Stomach (tissue), 19 donors: Measurements from ENCODE around the gene TSPAN16. TPM values are rescaled to one million over a fixed set of nuclear protein-coding genes. Genes with fewer than 3 reads are reported as not detected.

Source experiments
- DNase-seq, 2 donors: peaks; one replicate each; pipeline versions ENCODE4 v3.0.0 to v3.0.0-alpha.2; 2013 to 2019
- H3K27ac ChIP-seq, 5 donors: fragments of 200-600 bp in 4 of 5; sonication (generic) in 4 of 5; one replicate each; pipeline ENCODE4 v1.5.1; 2013 to 2019; ENCODE audit warnings: mild to moderate bottlenecking in 1 of 5, moderate library complexity in 1 of 5
- H3K27me3 ChIP-seq, 3 donors: fragments of 200-600 bp; sonication (generic); one replicate each; pipeline ENCODE4 v1.5.1; 2017 to 2019; ENCODE audit warnings: mixed run types in 1 of 3
- H3K36me3 ChIP-seq, 4 donors: fragments of 200-600 bp; sonication (generic); 1 replicate in 3 of 4; 2 replicates in 1 of 4; pipeline ENCODE4 v1.5.1; 2016 to 2019
- H3K4me1 ChIP-seq, 4 donors: fragments of 200-600 bp; sonication (generic); one replicate each; pipeline ENCODE4 v1.5.1; 2016 to 2019
- H3K4me3 ChIP-seq, 4 donors: fragments of 200-600 bp; sonication (generic) in 3 of 4; one replicate each; pipeline ENCODE4 v1.5.1; 2016 to 2019; ENCODE audit warnings: mild to moderate bottlenecking in 1 of 4
- H3K9me3 ChIP-seq, 4 donors: fragments of 200-600 bp; sonication (generic); one replicate each; pipeline ENCODE4 v1.5.1; 2016 to 2019
- EP300 ChIP-seq: sonication (generic); formaldehyde crosslinking; IDR thresholded peaks from one replicate; pipeline ENCODE4 v1.6.1; 2017; ENCODE audit warnings: antibody characterized with exemption
- POLR2A ChIP-seq, 4 donors: fragments of 450-650 bp; IDR thresholded peaks; one replicate each; pipeline ENCODE4 v1.6.1; 2016; ENCODE audit warnings: antibody characterized with exemption in 4 of 4, control low read depth in 2 of 4, mild to moderate bottlenecking in 1 of 4, moderate library complexity in 1 of 4
- POLR2AphosphoS5 ChIP-seq, 3 donors: sonication (generic); formaldehyde crosslinking; IDR thresholded peaks; one replicate each; pipeline ENCODE4 v1.6.1; 2016; ENCODE audit warnings: antibody characterized with exemption in 3 of 3
- WGBS, 5 donors: extraction: QIAGEN DNeasy Blood & Tissue Kit in 3 of 5; methylation state at CpG; one replicate each; pipeline versions ENCODE4 v1.1.5 to v1.1.7; 2013 to 2018; 5-methylcytosine and 5-hydroxymethylcytosine counted together
- intact Hi-C: fragments of 100-400 bp; cut with DNase I; formaldehyde crosslinking; loops from one replicate; pipeline ENCODE4 v1.15.1; 2023; ENCODE audit warnings: low total_unique reads
- long read RNA-seq, 10 donors: transcript quantifications; one replicate each; lab custom pipeline, GENCODE V29; 2026
- polyA plus RNA-seq, 3 donors: library from polyadenylated mRNA; stranded (reverse); fragments of 200-250 nt; gene quantifications; one replicate each; pipeline ENCODE4 v1.2.3, GENCODE V29; 2013
- total RNA-seq, 5 donors: library from RNA; depleted of rRNA; stranded (reverse); fragments of >200 nt; gene quantifications; one replicate each; pipeline versions ENCODE4 v1.1.0 to v1.2.3, GENCODE V29; 2014 to 2016
- TF ChIP-seq, protein P1 (sequence below), 7 experiments: fragments of 450-650 bp in 4 of 7; fragments of 200-600 bp in 3 of 7; sonication (generic) in 3 of 7; IDR thresholded peaks; one replicate each; pipeline ENCODE4 v1.5.1; 2016 to 2019; ENCODE audit warnings: antibody characterized with exemption in 7 of 7, control low read depth in 2 of 7, mild to moderate bottlenecking in 1 of 7
- donor health status: healthy with polysubstance abuse.
- donor health status: Bipolar disorder and iron deficiency.
- donor health status: healthy.

TSPAN16 gene, protein sequence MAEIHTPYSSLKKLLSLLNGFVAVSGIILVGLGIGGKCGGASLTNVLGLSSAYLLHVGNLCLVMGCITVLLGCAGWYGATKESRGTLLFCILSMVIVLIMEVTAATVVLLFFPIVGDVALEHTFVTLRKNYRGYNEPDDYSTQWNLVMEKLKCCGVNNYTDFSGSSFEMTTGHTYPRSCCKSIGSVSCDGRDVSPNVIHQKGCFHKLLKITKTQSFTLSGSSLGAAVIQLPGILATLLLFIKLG
- total RNA-seq (not detected), polyA plus RNA-seq (not detected)
- long read RNA-seq, donor 1, partial matches to known transcripts, result 12 of 12 reads
- long read RNA-seq, donor 1, other reads (novel, unspliced or antisense), result 0 of 12 reads
- long read RNA-seq, donor 2, partial matches to known transcripts, result 0 of 18 reads
- long read RNA-seq, donor 2, other reads (novel, unspliced or antisense), result 18 of 18 reads
- long read RNA-seq, donor 3, result 0 reads
- long read RNA-seq, donor 4, result 0 reads
- long read RNA-seq, donor 5, result 0 reads
- long read RNA-seq, donor 6, result 0 reads
- long read RNA-seq, donor 7, result 0 reads
- long read RNA-seq, donor 8, result 0 reads
- long read RNA-seq, donor 9, result 0 reads
- long read RNA-seq, donor 10, result 0 reads

DNA sequence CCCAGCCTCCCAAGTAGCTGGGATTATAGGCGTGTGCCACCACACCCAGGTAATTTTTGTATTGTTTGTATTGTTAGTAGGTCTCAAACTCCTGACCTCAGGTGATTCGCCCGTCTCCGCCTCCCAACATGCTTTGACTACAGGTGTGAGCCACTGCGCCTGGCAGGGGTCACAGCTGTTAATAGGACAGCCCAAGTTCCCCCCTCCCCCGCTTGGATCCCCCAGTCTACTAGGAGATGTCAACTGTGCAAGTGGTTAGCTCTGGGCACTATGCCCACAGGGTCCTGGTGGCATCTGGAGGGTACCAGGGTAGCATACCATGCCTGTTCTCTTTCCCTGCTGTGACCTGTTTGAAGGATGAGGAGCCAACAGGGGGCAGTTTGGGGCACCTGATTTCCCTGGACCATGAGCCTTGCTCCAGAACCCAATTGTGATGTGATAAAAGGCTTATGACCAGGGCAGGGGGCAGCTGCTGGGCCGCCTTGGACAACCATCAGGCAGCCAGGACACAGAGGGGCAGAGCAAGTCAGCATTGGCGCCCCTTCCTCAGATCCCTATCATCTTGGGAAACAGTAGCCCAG is at the start of gene TSPAN16:
TSPAN16 (plus strand) TSS at position 496 of the 581 bp plus-strand sequence. CDS start 138 bp downstream, outside the sequence.
- Histone ChIP-seq H3K4me1 (peaks cover 0 to 41% (median 10%) of the 10 kb centered on the region in 4 donors), H3K27ac (peak within 1 kb of the TSS in 3 of 5 donors; percentile 40 to 52 (median 49)), H3K9me3 (no peaks in the 10 kb centered on the region), H3K36me3 (no peaks in the 10 kb centered on the region), H3K4me3 (no peak within 1 kb of the TSS), H3K27me3 (no peaks in the 10 kb centered on the region)
- TF ChIP-seq, protein P1, sequence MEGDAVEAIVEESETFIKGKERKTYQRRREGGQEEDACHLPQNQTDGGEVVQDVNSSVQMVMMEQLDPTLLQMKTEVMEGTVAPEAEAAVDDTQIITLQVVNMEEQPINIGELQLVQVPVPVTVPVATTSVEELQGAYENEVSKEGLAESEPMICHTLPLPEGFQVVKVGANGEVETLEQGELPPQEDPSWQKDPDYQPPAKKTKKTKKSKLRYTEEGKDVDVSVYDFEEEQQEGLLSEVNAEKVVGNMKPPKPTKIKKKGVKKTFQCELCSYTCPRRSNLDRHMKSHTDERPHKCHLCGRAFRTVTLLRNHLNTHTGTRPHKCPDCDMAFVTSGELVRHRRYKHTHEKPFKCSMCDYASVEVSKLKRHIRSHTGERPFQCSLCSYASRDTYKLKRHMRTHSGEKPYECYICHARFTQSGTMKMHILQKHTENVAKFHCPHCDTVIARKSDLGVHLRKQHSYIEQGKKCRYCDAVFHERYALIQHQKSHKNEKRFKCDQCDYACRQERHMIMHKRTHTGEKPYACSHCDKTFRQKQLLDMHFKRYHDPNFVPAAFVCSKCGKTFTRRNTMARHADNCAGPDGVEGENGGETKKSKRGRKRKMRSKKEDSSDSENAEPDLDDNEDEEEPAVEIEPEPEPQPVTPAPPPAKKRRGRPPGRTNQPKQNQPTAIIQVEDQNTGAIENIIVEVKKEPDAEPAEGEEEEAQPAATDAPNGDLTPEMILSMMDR (IDR thresholded peaks at IDR 0.05), result no peak
- TF ChIP-seq POLR2A (IDR thresholded peaks at IDR 0.05) (no peak), EP300 (no peak), POLR2AphosphoS5 (IDR thresholded peaks at IDR 0.05) (no peak)
- 63 to 86% (median 75%) methylated on average over 6 to 8 of the region's 8 CpGs for WGBS, 5 donors
- intact Hi-C loops, result loop anchor here (10.0 kb wide), 1 partner anchor 149 kb away; no protein-coding TSS in a partner anchor
- DNase-seq, result no peak

DNA sequence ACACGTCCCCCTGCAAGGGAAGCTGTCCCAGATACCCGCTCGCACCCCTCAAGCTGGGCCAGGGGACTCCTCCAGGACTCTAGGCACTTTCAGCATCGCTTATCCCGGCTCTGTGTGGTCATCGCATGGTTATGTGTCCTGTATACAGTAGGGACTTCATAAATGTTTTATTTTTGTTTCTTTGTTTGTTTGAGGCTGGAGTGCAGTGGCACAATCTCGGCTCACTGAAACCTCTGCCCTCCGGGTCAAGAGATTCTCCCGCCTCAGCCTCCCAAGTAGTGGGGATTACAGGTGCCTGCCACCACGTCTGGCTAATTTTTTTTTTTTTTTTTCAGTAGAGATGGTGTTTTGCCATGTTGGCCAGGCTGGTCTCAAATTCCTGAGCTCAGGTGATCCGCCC is 49.0 kb upstream of the TSPAN16 start:
- H3K4me1 ChIP-seq, result peaks cover 0 to 13% (median 7%) of the 10 kb centered on the region in 4 donors
- no peaks in the 10 kb centered on the region for H3K9me3 ChIP-seq
- TF ChIP-seq, protein P1 (IDR thresholded peaks at IDR 0.05), result no peak
- TF ChIP-seq POLR2AphosphoS5 (IDR thresholded peaks at IDR 0.05), result no peak
- no peak for TF ChIP-seq EP300
- DNase-seq, result no peak
- intact Hi-C loops, result no loop called here
- H3K27ac ChIP-seq, result peak overlapping the region in 3 of 5 donors; percentile 14 to 54 (median 51)
- H3K27me3 ChIP-seq, result no peaks in the 10 kb centered on the region
- peaks cover 15 to 80% (median 69%) of the 10 kb centered on the region in 4 donors for H3K36me3 ChIP-seq
- H3K4me3 ChIP-seq, result no peak overlapping the region
- WGBS, 5 donors, result 85 to 94% (median 89%) methylated on average over 11 of the region's 11 CpGs

DNA sequence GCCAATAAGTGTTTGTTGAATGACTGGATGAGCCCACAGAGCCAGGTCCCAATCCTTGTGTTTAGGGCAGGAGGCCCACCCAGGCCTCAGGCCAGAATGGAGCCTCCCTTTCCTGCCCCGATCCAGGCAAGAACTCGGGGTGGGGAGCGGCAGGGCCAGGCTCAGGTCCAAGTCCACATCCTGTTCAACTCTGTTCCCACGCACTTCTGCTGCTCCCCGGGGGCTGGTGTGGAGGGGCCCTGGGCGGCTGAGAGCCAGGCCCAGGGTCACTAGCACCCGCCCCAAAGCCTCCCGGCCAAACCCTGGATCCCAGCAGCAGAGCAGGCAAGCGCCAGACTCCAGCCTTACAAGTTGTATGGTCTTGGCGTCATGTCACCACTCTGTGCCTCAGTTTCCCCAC is 48.6 kb upstream of the TSPAN16 start:
- intact Hi-C loops, result no loop called here
- H3K27me3 ChIP-seq, result no peaks in the 10 kb centered on the region
- H3K4me3 ChIP-seq, result no peak overlapping the region
- WGBS, 5 donors, result 62 to 100% (median 72%) methylated on average over 6 to 10 of the region's 10 CpGs
- DNase-seq, result peak in 1 of 2 donors; percentile 73
- peaks cover 18 to 80% (median 69%) of the 10 kb centered on the region in 4 donors for H3K36me3 ChIP-seq
- peaks cover 0 to 13% (median 7%) of the 10 kb centered on the region in 4 donors for H3K4me1 ChIP-seq
- peak overlapping the region; percentile 3 to 55 (median 54) for H3K27ac ChIP-seq
- H3K9me3 ChIP-seq, result no peaks in the 10 kb centered on the region
- TF ChIP-seq, protein P1 (IDR thresholded peaks at IDR 0.05), result no peak
- TF ChIP-seq EP300, result no peak
- no peak for TF ChIP-seq POLR2A (IDR thresholded peaks at IDR 0.05)
- TF ChIP-seq POLR2AphosphoS5 (IDR thresholded peaks at IDR 0.05), result no peak

DNA sequence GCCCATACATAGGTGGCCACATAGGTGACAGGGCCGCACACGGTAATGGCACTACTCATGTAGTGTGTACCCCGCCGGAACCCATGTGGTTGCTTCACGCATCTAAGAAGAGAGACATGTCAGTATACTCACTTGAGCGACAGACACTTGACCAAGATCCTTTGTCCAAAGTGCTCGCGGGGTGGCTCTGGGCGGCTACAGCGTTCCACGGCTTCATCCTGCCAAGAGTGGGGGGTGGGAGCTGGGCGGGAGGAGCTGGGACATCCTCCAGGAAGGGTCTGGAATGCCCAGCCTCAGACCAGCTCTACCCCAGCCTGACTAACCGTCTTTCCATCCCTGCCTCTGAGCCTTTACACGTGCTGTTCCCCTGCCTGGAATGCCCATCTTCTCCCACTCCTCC is 48.0 kb upstream of the TSPAN16 start:
- peaks cover 0 to 13% (median 7%) of the 10 kb centered on the region in 4 donors for H3K4me1 ChIP-seq
- H3K9me3 ChIP-seq, result no peaks in the 10 kb centered on the region
- no peak for TF ChIP-seq POLR2AphosphoS5 (IDR thresholded peaks at IDR 0.05)
- no peak for TF ChIP-seq POLR2A (IDR thresholded peaks at IDR 0.05)
- no peak for TF ChIP-seq EP300
- TF ChIP-seq, protein P1 (IDR thresholded peaks at IDR 0.05), result no peak
- no peaks in the 10 kb centered on the region for H3K27me3 ChIP-seq
- intact Hi-C loops, result no loop called here
- no peak for DNase-seq
- peak overlapping the region; percentile 3 to 55 (median 54) for H3K27ac ChIP-seq
- no peak overlapping the region for H3K4me3 ChIP-seq
- peaks cover 18 to 80% (median 69%) of the 10 kb centered on the region in 4 donors for H3K36me3 ChIP-seq
- 82 to 96% (median 86%) methylated on average over 14 of the region's 14 CpGs for WGBS, 5 donors
